WTC11 (cell line): ENCODE measurements around the gene EYS. TPM values are rescaled to one million over a fixed set of nuclear protein-coding genes. Genes with fewer than 3 reads are reported as not detected.

Experiments used
- ATAC-seq: fragments of 200-7000 bp; cut with Tn5 transposase; 2 replicates; pipeline ENCODE4 v1.10.0; 2021; ENCODE audit warnings: mild to moderate bottlenecking, moderate library complexity
- CTCF ChIA-PET: fragments of 300-600 bp; sonication (Branson Sonifier 250); formaldehyde crosslinking; loops from one replicate; lab custom pipeline; 2021; ENCODE audit warnings: antibody characterized with exemption; lab: Charles Lee
- POLR2A ChIA-PET: fragments of 350-600 bp; sonication (Branson Sonifier 250); formaldehyde crosslinking; loops from one replicate; lab custom pipeline; 2021; ENCODE audit warnings: antibody characterized with exemption; lab: Charles Lee
- DNase-seq: peaks from one replicate; pipeline ENCODE4 v3.0.0; 2021; ENCODE audit warnings: low spot score
- H3K27ac Mint-ChIP-seq: 2 replicates; pipeline ENCODE4 v1.8.0; 2021; ENCODE audit warnings: mixed read lengths
- H3K27me3 Mint-ChIP-seq: 2 replicates; pipeline ENCODE4 v1.8.0; 2021; ENCODE audit warnings: low read depth, mild to moderate bottlenecking, moderate library complexity, mixed read lengths
- H3K36me3 Mint-ChIP-seq: 2 replicates; pipeline ENCODE4 v1.8.0; 2021; ENCODE audit warnings: mixed read lengths
- H3K4me1 Mint-ChIP-seq: 2 replicates; pipeline ENCODE4 v1.8.0; 2022; ENCODE audit warnings: mixed read lengths
- H3K4me3 Mint-ChIP-seq: 2 replicates; pipeline ENCODE4 v1.8.0; 2021; ENCODE audit warnings: mild to moderate bottlenecking, moderate library complexity, mixed read lengths
- H3K9me3 Mint-ChIP-seq: 2 replicates; pipeline ENCODE4 v1.8.0; 2021; ENCODE audit warnings: mixed read lengths
- CBFB ChIP-seq: sonication (generic); formaldehyde crosslinking; IDR thresholded peaks from 2 replicates; pipeline ENCODE4 v1.8.1; 2022; ENCODE audit warnings: mild to moderate bottlenecking, low read depth, missing genetic modification reagents
- ELF4 ChIP-seq: sonication (generic); formaldehyde crosslinking; IDR thresholded peaks from 2 replicates; pipeline ENCODE4 v1.8.1; 2022; ENCODE audit warnings: low read depth, mild to moderate bottlenecking, moderate library complexity, missing genetic modification reagents
- ETV6 ChIP-seq: sonication (generic); formaldehyde crosslinking; IDR thresholded peaks from 2 replicates; pipeline ENCODE4 v1.8.1; 2022; ENCODE audit warnings: mild to moderate bottlenecking, missing genetic modification reagents
- IRF1 ChIP-seq: sonication (generic); formaldehyde crosslinking; IDR thresholded peaks from 2 replicates; pipeline ENCODE4 v1.8.0; 2023; ENCODE audit warnings: missing genetic modification reagents
- JAZF1 ChIP-seq: fragments of 250-450 bp; sonication (Bioruptor Pico); IDR thresholded peaks from 2 replicates; pipeline ENCODE4 v1.9.0; 2021; ENCODE audit warnings: moderate library complexity, mild to moderate bottlenecking, inconsistent platforms
- JUN ChIP-seq: sonication (generic); formaldehyde crosslinking; IDR thresholded peaks from 2 replicates; pipeline ENCODE4 v1.8.0; 2023; ENCODE audit warnings: mild to moderate bottlenecking, missing genetic modification reagents
- MYBL2 ChIP-seq: sonication (generic); formaldehyde crosslinking; IDR thresholded peaks from 2 replicates; pipeline ENCODE4 v1.8.1; 2023; ENCODE audit warnings: mild to moderate bottlenecking, moderate library complexity, missing genetic modification reagents
- NFE2L1 ChIP-seq: sonication (generic); formaldehyde crosslinking; IDR thresholded peaks from 2 replicates; pipeline ENCODE4 v1.8.1; 2023; ENCODE audit warnings: missing genetic modification reagents
- SMAD4 ChIP-seq: sonication (generic); formaldehyde crosslinking; IDR thresholded peaks from 2 replicates; pipeline ENCODE4 v1.8.0; 2022; ENCODE audit warnings: mild to moderate bottlenecking, missing genetic modification reagents
- TEAD1 ChIP-seq: sonication (generic); formaldehyde crosslinking; IDR thresholded peaks from 2 replicates; pipeline ENCODE4 v1.8.0; 2022; ENCODE audit warnings: mild to moderate bottlenecking, missing genetic modification reagents
- TP53 ChIP-seq: sonication (generic); formaldehyde crosslinking; IDR thresholded peaks from 2 replicates; pipeline ENCODE4 v1.8.1; 2023; ENCODE audit warnings: mild to moderate bottlenecking, missing genetic modification reagents
- USF1 ChIP-seq: sonication (generic); formaldehyde crosslinking; IDR thresholded peaks from 2 replicates; pipeline ENCODE4 v1.8.0; 2022; ENCODE audit warnings: mild to moderate bottlenecking, missing genetic modification reagents
- ZBTB21 ChIP-seq: sonication (generic); formaldehyde crosslinking; IDR thresholded peaks from 2 replicates; pipeline ENCODE4 v1.8.1; 2023; ENCODE audit warnings: mild to moderate bottlenecking, missing genetic modification reagents, borderline replicate concordance
- total RNA-seq: library from RNA; stranded (reverse); gene quantifications from 3 replicates; pipeline ENCODE4 v1.2.3, GENCODE V29; 2021
- TF ChIP-seq, protein P1 (sequence below): sonication (generic); formaldehyde crosslinking; IDR thresholded peaks from 2 replicates; pipeline ENCODE4 v1.8.1; 2023; ENCODE audit warnings: mild to moderate bottlenecking, missing genetic modification reagents, moderate library complexity
- TF ChIP-seq, protein P2 (sequence below): sonication (generic); formaldehyde crosslinking; IDR thresholded peaks from 2 replicates; pipeline ENCODE4 v1.8.0; 2022; ENCODE audit warnings: mild to moderate bottlenecking, missing genetic modification reagents
- TF ChIP-seq, protein P3 (sequence below): sonication (generic); formaldehyde crosslinking; IDR thresholded peaks from 2 replicates; pipeline ENCODE4 v1.8.0; 2022; ENCODE audit warnings: missing genetic modification reagents

The EYS gene
- total RNA-seq, 1 experiment from 2014 or later: not detected

GRCh38 chr6:65448866-65449265 lies 258.2 kb downstream of the EYS start:
- H3K9me3 Mint-ChIP-seq: peaks cover 25% of the 10 kb centered on the region
- H3K36me3 Mint-ChIP-seq: peaks cover 15% of the 10 kb centered on the region
- no peak overlapping the region; the same call in 1 of the 2 replicates for H3K27ac Mint-ChIP-seq
- TF ChIP-seq, protein P1, sequence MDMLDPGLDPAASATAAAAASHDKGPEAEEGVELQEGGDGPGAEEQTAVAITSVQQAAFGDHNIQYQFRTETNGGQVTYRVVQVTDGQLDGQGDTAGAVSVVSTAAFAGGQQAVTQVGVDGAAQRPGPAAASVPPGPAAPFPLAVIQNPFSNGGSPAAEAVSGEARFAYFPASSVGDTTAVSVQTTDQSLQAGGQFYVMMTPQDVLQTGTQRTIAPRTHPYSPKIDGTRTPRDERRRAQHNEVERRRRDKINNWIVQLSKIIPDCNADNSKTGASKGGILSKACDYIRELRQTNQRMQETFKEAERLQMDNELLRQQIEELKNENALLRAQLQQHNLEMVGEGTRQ: 0 out of 2 replicates have a peak, but pooled peaks have one; percentile 8
- no peak for TF ChIP-seq JUN (CRISPR knock-in tag)
- H3K4me1 Mint-ChIP-seq: peaks cover 32% of the 10 kb centered on the region
- ChIA-PET CTCF (no interaction called here), POLR2A (no interaction called here)
- no peak overlapping the region for H3K4me3 Mint-ChIP-seq
- DNase-seq (no peak), ATAC-seq (no peak)
- no peaks in the 10 kb centered on the region for H3K27me3 Mint-ChIP-seq

- no peak overlapping the region for H3K27ac Mint-ChIP-seq
- ATAC-seq: no peak
- no peak for TF ChIP-seq JAZF1 (CRISPR knock-in tag)
- no peak for TF ChIP-seq ELF4 (CRISPR knock-in tag)
- TF ChIP-seq NFE2L1 (CRISPR knock-in tag): no peak
- TF ChIP-seq IRF1 (CRISPR knock-in tag): no peak
- no peak for TF ChIP-seq ETV6 (CRISPR knock-in tag)
- TF ChIP-seq MYBL2: no peak
- TF ChIP-seq ZBTB21 (CRISPR knock-in tag): no peak
- TF ChIP-seq SMAD4: no peak
- TF ChIP-seq TP53: no peak
- no peak for TF ChIP-seq CBFB (CRISPR knock-in tag)
- TF ChIP-seq, protein P2, sequence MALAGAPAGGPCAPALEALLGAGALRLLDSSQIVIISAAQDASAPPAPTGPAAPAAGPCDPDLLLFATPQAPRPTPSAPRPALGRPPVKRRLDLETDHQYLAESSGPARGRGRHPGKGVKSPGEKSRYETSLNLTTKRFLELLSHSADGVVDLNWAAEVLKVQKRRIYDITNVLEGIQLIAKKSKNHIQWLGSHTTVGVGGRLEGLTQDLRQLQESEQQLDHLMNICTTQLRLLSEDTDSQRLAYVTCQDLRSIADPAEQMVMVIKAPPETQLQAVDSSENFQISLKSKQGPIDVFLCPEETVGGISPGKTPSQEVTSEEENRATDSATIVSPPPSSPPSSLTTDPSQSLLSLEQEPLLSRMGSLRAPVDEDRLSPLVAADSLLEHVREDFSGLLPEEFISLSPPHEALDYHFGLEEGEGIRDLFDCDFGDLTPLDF (CRISPR knock-in tag): no peak
- peaks cover 20% of the 10 kb centered on the region for H3K36me3 Mint-ChIP-seq
- no peak overlapping the region for H3K4me3 Mint-ChIP-seq
- ChIA-PET CTCF (no interaction called here), POLR2A (no interaction called here)
- no peaks in the 10 kb centered on the region for H3K4me1 Mint-ChIP-seq
- peaks cover 29% of the 10 kb centered on the region for H3K9me3 Mint-ChIP-seq
- H3K27me3 Mint-ChIP-seq: peaks cover 3% of the 10 kb centered on the region; the same call in 1 of the 2 replicates
- no peak for DNase-seq
Measured at GRCh38 chr6:65436281-65436680, 270.7 kb downstream of the EYS start.

- Mint-ChIP-seq H3K9me3 (peaks cover 57% of the 10 kb centered on the region), H3K4me3 (no peak overlapping the region), H3K27ac (no peak overlapping the region), H3K36me3 (peaks cover 15% of the 10 kb centered on the region), H3K4me1 (peaks cover 5% of the 10 kb centered on the region), H3K27me3 (no peaks in the 10 kb centered on the region)
- ChIA-PET CTCF (no interaction called here), POLR2A (no interaction called here)
- no peak for ATAC-seq
- TF ChIP-seq SMAD4: no peak
- no peak for TF ChIP-seq USF1 (CRISPR knock-in tag)
- TF ChIP-seq, protein P3, sequence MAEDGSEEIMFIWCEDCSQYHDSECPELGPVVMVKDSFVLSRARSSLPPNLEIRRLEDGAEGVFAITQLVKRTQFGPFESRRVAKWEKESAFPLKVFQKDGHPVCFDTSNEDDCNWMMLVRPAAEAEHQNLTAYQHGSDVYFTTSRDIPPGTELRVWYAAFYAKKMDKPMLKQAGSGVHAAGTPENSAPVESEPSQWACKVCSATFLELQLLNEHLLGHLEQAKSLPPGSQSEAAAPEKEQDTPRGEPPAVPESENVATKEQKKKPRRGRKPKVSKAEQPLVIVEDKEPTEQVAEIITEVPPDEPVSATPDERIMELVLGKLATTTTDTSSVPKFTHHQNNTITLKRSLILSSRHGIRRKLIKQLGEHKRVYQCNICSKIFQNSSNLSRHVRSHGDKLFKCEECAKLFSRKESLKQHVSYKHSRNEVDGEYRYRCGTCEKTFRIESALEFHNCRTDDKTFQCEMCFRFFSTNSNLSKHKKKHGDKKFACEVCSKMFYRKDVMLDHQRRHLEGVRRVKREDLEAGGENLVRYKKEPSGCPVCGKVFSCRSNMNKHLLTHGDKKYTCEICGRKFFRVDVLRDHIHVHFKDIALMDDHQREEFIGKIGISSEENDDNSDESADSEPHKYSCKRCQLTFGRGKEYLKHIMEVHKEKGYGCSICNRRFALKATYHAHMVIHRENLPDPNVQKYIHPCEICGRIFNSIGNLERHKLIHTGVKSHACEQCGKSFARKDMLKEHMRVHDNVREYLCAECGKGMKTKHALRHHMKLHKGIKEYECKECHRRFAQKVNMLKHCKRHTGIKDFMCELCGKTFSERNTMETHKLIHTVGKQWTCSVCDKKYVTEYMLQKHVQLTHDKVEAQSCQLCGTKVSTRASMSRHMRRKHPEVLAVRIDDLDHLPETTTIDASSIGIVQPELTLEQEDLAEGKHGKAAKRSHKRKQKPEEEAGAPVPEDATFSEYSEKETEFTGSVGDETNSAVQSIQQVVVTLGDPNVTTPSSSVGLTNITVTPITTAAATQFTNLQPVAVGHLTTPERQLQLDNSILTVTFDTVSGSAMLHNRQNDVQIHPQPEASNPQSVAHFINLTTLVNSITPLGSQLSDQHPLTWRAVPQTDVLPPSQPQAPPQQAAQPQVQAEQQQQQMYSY (CRISPR knock-in tag): no peak
- no peak for TF ChIP-seq TEAD1
- TF ChIP-seq, all 79 proteins: peak for 0
- no peak for DNase-seq
Measured at GRCh38 chr6:65416621-65417020, 290.4 kb downstream of the EYS start.
